ENCODE measurements around the gene SYT8.
"Not testable (repeated sequence)": the region's sequence is repeated elsewhere in the genome, so short reads cannot be mapped to it uniquely, and the experiment has no call there.

Gene SYT8

GRCh38 chr11:1873813-1874150 is 39.0 kb downstream of the SYT8 start:
- not testable (repeated sequence) for DNase-seq (ENCODE audit: low read depth)

- DNase-seq (ENCODE audit: low read depth) = not testable (repeated sequence)
These were observed 39.8 kb downstream of the SYT8 start for GRCh38 chr11:1874441-1875092.

- no peak for DNase-seq (ENCODE audit: low read depth)
These were observed 40.5 kb downstream of the SYT8 start for GRCh38 chr11:1875093-1875850.

- not testable (repeated sequence) for DNase-seq (ENCODE audit: low read depth)
These were observed 41.1 kb downstream of the SYT8 start for GRCh38 chr11:1875851-1876301.

GRCh38 chr11:1876361-1877063 is 41.7 kb downstream of the SYT8 start:
- DNase-seq (ENCODE audit: low read depth) = no peak

DNA sequence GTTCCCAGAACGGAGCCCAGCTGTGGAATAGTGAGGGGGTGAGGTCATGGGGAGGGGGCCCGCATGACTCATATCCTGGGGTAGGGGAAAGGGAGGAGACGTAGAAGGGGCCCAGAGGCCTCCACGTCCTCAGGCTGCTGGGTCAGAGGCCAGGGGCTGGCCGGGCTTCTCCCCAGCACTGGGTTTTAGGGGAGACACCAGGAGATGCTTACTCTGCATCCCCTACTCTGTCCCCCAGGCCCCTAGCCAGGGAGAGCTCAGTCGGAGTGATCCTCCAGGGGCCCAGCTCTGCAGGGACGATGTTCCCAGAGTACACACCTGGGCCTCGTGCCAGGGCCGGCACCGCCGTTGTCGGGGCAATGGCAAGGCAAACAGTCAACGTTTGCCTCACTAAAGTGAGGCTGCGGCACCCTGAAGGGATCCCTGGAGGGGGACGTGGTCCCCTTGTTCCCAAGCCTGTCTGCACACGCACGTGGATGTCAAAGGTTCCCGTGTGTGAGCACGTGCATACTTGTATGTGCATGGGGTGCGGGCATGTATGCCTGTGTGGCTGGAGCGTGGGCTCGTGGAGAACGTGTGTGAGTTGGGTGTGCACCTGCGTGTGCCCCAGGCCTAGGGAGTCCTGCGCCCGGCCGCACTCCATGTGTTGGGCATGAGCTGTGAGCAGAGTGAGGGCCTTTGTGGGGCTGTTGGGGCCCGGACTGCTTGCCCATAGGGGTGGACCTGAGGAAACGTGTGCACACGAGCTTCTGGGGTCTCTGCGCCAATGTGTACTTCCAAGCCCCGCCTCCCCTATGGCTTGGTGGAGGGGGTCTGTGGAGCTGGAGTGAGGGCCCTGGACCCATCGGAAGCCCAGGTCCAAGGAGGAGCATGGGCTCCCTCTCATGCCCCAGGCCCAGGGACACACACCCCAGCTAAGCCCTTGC is 42.7 kb downstream of the SYT8 start:
- no peak for DNase-seq (ENCODE audit: low read depth)

GRCh38 chr11:1878137-1879031 is 43.6 kb downstream of the SYT8 start:
- DNase-seq (ENCODE audit: low read depth) = no peak

- DNase-seq (ENCODE audit: low read depth) = no peak
These were observed 44.7 kb downstream of the SYT8 start for GRCh38 chr11:1879342-1879940.

DNA sequence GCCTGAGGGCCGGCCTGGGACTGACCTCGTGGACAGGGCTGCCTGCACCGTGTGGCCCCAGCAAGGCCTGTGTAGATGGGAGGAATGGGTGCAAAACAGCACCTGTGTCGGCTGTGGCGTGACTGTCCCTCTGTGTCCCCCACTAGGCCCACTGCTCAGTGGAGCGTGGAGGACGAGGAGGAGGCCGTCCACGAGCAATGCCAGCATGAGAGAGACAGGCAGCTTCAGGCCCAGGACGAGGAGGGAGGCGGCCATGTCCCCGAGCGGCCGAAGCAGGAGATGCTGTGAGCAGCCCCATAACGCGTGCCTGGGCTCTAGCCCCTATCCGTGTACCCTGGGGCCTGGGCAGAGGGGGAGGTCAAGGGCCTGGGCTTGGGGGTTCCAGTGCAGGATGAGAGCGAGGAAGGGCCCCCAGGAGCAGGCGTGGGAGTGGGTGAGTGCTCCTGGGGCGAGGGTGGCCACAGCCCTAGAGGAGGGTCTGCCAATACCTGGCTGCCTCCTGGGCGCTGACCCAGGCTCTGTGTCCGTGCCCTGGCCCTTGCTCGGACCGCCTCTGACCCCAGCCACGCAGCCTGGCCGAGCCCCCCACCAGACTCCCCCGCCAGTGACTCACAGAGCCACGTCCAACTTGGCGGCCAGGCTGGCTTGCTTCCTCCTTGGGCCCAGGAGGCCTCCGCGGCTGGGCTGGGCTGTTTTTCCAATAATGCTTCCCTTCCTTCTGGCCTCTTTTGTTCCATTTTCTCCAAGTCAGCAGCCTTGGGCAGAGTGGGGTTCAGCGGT is 45.3 kb downstream of the SYT8 start:
- no peak for DNase-seq (ENCODE audit: low read depth)

- no peak for DNase-seq (ENCODE audit: low read depth)
These were observed 46.1 kb downstream of the SYT8 start for GRCh38 chr11:1880746-1881441.

DNA sequence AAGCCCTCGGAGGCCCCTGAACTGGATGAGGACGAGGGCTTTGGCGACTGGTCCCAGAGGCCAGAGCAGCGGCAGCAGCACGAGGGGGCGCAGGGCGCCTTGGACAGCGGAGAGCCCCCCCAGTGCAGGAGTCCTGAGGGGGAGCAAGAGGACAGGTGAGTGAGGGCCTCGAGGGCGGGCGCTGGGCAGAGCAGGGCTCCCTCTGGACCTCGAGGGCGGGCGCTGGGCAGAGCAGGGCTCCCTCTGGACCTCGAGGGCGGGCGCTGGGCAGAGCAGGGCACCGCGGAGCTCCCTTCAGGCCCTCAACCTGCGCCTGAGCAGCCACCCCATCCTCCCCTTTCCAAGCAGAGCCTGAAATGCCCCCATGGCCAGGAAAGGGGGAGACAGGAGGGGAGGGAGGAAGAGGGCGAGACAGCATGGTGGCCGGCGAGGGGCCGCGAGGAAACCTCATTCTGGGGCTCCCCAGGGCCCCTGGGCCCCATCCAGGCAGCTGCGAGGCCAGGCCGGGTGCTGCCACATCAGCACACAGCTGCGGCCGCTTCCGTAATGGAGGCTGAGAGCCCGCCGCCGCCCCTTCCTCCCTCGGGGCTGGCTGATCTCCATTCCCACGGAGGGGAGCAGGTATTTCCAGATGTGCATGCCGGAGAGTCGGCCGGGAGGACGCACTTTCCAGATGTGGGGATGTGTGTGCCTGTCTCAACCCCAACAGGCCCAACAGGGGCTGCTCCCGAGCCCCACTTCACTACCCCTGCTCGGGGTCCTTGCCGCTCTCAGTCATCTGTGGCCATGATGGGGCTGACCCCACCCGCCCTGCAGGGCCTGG is 46.9 kb downstream of the SYT8 start:
- DNase-seq (ENCODE audit: low read depth) = no peak

DNA sequence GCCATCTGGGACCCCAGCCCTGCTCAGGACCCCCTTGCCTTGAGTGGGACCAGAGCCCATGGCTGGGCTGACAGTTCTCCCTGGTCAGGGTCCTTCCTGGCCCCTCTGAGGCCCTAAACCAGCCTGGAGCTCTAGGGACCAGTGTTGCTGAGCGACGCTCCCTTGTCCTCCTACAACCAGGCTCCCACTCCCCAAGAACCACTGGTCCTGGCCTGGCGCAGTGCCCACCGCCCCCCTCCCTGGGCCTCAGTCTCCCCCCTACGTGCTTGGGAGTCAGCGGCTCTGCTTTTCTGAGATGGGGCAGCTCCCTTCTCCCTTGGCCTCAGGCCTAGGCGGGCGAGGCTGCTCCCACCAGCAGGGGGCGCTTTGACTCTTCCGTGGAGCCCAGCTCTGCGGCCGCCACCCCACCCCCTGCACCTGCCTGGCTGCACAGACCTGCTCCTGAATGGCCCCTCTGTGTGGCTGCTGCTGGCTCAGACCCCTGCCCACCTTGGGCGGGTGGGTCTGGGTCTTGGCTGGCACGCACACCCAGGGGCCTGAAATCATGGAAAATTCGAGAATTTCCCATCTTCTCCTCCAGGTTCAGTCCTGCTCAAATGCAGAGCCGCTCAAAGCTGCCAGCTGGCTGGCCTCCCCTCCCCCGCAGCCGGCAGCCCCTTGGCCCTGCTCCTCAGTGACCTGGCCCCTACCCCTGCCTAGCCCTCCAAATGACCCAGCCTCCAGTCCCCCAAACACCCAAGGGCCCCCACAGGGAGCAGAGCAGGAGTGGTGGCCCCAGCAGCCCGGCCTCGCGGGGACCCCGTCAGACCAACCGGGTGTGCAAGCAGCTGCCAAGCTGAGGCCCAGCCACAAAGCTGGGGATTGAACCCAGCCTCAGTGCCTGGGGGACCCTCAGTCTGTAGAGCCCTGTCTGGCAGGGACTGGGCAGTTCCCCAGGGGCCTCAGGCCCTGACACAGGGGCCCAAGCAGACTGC is 47.8 kb downstream of the SYT8 start:
- peak; percentile 73 for DNase-seq (ENCODE audit: low read depth)

DNA sequence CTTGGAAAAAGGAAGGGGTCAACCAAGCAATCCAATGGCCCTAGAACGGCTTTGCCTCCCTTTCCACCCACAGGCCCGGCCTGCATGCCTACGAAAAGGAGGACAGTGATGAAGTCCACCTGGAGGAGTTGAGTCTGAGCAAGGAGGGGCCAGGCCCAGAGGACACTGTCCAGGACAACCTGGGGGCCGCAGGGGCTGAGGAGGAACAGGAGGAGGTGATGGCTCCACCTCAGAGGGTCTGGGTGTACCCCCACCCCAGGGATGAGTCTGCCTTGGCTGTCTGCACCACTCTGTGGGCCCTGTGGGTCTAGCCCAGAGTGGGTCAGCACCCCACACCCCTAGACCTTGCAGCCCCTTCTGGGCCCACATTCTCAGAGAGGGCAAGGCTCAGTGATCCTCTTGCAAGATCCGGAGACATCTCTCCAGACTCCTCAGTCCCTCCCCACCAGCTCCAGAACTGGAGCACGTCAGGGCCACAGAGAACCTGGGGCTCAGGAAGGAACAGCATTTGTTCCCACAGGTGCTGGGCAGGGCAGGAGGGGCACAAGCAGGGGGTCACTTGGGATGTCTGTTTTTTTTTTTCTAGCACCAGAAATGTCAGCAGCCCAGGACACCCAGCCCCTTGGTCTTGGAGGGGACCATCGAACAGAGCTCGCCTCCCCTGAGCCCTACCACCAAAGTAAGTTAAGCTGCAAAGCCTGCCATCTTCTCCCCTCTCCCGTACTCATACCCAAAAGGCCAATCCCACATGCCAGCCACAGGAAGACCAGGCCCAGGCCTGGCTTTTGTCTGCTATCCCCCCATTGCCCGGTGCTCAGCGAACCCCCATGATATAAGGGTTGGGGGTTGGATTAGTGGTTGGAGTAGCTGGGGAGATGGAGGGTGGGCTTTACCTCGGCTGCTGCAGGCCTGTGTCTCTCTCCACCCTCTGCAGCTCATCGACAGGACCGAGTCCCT is 48.8 kb downstream of the SYT8 start:
- DNase-seq (ENCODE audit: low read depth) = no peak

DNA sequence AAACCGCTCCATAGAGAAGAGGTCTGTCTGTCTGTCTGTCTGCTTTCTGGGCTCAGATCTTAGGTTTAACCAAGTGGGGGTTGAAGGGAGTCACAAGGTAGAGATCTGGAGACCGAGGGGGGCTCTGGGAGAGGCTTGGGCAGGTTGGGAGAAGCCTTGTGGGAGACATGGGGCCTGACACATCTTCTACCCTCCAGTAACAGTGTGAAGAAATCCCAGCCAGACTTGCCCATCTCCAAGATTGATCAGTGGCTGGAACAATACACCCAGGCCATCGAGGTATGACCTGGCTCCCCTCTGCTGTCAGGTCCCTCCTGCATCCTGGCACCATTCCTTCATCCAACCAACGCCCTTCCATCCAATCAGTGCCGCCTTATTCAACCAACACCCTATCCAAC is 49.5 kb downstream of the SYT8 start:
- no peak for DNase-seq (ENCODE audit: low read depth)

DNA sequence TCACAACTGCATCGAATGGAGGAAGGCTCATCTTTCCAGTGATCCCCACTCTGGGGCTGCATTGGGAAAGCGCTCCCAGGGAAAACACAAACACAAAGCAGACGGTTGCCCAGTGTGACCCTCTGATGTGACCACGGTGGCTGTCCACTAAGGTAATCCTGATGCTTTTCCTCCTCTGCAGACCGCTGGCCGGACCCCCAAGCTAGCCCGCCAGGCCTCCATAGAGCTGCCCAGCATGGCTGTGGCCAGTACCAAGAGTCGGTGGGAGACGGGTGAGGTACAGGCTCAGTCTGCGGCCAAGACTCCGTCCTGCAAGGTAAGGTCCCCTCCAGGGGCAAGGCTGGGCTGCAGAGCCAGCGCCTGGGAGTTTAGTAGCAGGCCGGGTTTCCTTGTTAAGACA is 51.8 kb downstream of the SYT8 start:
- DNase-seq (ENCODE audit: low read depth) = not testable (repeated sequence)
